Measurements from ENCODE around the gene OR2AK2.

DNA sequence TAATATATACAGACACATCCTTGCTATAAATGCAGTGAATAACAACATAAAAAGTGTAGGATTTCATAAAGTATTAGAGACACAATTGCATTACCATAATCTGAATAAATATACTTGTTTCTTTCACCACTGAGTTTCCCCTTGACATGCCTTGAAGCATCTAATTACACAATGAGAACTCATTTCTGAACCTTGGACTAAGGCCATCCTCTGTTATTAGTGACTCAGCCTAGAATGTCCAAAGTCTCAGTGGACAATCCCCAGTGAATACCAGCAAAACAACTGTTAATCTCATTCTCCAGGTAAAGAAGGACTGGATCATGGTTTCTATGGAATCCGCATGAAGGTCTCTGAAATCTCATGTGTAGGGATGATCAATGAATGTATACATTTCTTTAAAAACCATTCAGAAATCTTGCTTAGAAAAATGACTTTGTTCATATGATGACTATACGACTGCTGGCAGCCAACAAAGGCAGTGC lies 48.2 kb downstream of the OR2AK2 start, which contains the start of gene OR2L5:
- no peak for TF ChIP-seq POLR2AphosphoS5 (IDR thresholded peaks at IDR 0.05; ENCODE audit: insufficient read depth, low read depth, low read length)
- TF ChIP-seq, protein P1, sequence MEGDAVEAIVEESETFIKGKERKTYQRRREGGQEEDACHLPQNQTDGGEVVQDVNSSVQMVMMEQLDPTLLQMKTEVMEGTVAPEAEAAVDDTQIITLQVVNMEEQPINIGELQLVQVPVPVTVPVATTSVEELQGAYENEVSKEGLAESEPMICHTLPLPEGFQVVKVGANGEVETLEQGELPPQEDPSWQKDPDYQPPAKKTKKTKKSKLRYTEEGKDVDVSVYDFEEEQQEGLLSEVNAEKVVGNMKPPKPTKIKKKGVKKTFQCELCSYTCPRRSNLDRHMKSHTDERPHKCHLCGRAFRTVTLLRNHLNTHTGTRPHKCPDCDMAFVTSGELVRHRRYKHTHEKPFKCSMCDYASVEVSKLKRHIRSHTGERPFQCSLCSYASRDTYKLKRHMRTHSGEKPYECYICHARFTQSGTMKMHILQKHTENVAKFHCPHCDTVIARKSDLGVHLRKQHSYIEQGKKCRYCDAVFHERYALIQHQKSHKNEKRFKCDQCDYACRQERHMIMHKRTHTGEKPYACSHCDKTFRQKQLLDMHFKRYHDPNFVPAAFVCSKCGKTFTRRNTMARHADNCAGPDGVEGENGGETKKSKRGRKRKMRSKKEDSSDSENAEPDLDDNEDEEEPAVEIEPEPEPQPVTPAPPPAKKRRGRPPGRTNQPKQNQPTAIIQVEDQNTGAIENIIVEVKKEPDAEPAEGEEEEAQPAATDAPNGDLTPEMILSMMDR (IDR thresholded peaks at IDR 0.05; ENCODE audit: extremely low read depth in 1 of 2, insufficient read depth in 1 of 2, low read depth in 1 of 2, low read length in 2 of 2) = no peak

All from endothelial cell of umbilical vein (primary cell).